Measurements from ENCODE around the gene NOP14.
"Not testable (repeated sequence)": the region's sequence is repeated elsewhere in the genome, so short reads cannot be mapped to it uniquely, and the experiment has no call there.

Gene NOP14

GRCh38 chr4:2961811-2962441 lies 1.3 kb downstream of the NOP14 start:
- DNase-seq (ENCODE audit: low read depth in 2 of 2): peak in 1 of 2 donors; percentile 69

GRCh38 chr4:2961421-2961810 lies 1.8 kb downstream of the NOP14 start:
- DNase-seq (ENCODE audit: low read depth in 2 of 2): no peak

- DNase-seq (ENCODE audit: low read depth in 2 of 2): not testable (repeated sequence)
These were observed 2.8 kb downstream of the NOP14 start for GRCh38 chr4:2960450-2960849.

- no peak for DNase-seq (ENCODE audit: low read depth in 2 of 2)
These were observed 4.8 kb downstream of the NOP14 start for GRCh38 chr4:2958446-2958845.

GRCh38 chr4:2955186-2956044 lies 7.8 kb downstream of the NOP14 start:
- DNase-seq (ENCODE audit: low read depth in 2 of 2): not testable (repeated sequence)

GRCh38 chr4:2954358-2955185 lies 8.6 kb downstream of the NOP14 start:
- peak in 1 of 2 donors; percentile 78 for DNase-seq (ENCODE audit: low read depth in 2 of 2)

GRCh38 chr4:2953496-2953895 lies 9.7 kb downstream of the NOP14 start:
- DNase-seq (ENCODE audit: low read depth in 2 of 2): no peak

- DNase-seq (ENCODE audit: low read depth in 2 of 2): no peak
These were observed 12.8 kb downstream of the NOP14 start for GRCh38 chr4:2950221-2950989.

- no peak for DNase-seq (ENCODE audit: low read depth in 2 of 2)
These were observed 13.5 kb downstream of the NOP14 start for GRCh38 chr4:2949782-2950125.

GRCh38 chr4:2948895-2949781 lies 14.1 kb downstream of the NOP14 start:
- no peak for DNase-seq (ENCODE audit: low read depth in 2 of 2)

- no peak for DNase-seq (ENCODE audit: low read depth in 2 of 2)
These were observed 15.3 kb downstream of the NOP14 start for GRCh38 chr4:2947926-2948325.

GRCh38 chr4:2946812-2947600 lies 16.2 kb downstream of the NOP14 start:
- no peak for DNase-seq (ENCODE audit: low read depth in 2 of 2)

- not testable (repeated sequence) for DNase-seq (ENCODE audit: low read depth in 2 of 2)
These were observed 17.3 kb downstream of the NOP14 start for GRCh38 chr4:2945619-2946604.

- no peak for DNase-seq (ENCODE audit: low read depth in 2 of 2)
These were observed 18.4 kb downstream of the NOP14 start for GRCh38 chr4:2944586-2945526.

- DNase-seq (ENCODE audit: low read depth in 2 of 2): no peak
These were observed 19.1 kb downstream of the NOP14 start for GRCh38 chr4:2944091-2944482.

GRCh38 chr4:2943364-2944090 lies 19.7 kb downstream of the NOP14 start:
- DNase-seq (ENCODE audit: low read depth in 2 of 2): no peak

Data from stimulated activated CD8-positive, alpha-beta memory T cell treated with anti-CD3 and anti-CD28 coated beads, Interleukin-2, amount 100 ng/mL, for 48 hours (primary cell).